ENCODE results near the gene SNORC.
"Not testable (repeated sequence)": the region's sequence is repeated elsewhere in the genome, so short reads cannot be mapped to it uniquely, and the experiment has no call there.

SNORC gene

DNA sequence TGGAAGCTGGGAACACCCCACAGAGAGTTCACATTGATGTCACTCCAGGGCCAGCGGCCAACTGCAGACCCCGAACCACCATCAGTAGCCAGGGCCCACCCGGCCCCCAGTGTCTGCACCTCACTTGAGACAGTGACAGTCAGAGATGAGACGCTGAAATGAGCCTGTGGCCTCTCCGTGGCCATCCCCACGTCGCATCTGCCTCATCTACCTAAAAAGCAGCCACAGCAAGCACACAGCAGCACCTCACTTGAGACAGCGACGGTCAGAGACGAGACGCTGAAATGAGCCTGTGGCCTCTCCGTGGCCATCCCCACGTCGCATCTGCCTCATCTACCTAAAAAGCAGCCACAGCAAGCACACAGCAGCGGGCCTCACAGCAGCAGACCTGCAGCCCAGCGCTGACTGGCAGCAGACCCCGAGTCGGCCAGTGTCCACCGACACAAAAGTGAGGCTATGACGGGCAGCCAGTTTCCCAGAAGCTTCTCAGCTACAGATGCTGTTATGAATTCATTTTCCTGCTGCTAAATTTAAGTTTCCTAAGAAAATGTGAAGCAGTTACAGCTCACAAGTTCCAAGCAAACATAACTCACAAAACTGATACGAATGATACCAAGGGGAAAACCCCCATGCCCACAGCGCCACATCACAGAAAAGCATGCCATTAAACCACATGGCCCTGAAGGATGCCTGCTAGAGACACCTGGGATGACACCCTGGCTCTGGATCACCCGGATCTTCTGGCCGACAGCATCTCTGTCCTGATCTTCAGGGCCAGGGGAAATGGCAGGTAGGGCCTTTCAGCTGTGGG is 27.7 kb downstream of the SNORC start:
- DNase-seq, result no peak

DNA sequence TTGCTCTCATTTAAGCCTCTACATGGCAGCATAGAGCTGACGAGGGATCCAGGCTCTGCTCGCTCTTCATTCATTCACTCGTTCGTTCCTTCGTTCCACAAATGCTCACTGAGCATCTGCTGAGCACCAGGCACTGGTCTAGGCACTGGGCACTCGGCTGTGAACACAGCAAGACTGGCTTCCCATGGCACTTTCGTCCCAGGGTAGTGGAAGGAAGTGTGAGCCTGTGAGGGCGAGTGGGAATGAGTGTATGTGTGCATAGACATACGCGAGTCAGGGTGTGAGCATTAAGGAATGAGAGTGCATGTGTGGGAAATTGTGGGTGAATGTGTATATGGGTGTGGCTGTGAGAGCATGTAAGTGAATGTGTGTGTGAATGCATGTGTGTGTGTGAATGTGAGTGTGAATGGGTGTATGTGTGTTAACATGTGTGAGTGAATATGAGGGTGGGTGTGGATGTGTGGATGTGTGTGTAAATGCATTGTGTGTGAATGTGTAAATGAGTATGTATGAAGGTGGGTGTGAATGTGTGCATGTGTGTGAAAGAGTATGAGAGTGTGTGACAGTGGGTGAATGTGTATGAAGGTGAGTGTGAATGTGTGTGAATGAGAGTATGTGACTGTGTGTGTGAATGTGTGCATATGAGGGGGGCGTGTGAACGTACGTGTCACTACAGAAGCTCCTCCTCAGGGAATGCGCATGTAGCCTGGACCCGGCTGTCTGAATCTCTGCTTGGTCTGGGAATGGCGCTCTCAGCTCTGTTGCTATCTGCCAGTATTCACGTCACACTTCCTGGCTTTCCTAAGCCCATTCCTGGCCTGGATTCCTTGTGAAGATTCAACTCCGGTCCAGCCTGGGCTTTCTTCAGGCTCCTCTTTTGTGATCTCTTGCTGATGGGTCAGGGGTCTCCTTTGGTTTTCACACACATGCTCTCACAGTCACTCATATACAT is 28.8 kb downstream of the SNORC start:
- DNase-seq, result no peak

DNA sequence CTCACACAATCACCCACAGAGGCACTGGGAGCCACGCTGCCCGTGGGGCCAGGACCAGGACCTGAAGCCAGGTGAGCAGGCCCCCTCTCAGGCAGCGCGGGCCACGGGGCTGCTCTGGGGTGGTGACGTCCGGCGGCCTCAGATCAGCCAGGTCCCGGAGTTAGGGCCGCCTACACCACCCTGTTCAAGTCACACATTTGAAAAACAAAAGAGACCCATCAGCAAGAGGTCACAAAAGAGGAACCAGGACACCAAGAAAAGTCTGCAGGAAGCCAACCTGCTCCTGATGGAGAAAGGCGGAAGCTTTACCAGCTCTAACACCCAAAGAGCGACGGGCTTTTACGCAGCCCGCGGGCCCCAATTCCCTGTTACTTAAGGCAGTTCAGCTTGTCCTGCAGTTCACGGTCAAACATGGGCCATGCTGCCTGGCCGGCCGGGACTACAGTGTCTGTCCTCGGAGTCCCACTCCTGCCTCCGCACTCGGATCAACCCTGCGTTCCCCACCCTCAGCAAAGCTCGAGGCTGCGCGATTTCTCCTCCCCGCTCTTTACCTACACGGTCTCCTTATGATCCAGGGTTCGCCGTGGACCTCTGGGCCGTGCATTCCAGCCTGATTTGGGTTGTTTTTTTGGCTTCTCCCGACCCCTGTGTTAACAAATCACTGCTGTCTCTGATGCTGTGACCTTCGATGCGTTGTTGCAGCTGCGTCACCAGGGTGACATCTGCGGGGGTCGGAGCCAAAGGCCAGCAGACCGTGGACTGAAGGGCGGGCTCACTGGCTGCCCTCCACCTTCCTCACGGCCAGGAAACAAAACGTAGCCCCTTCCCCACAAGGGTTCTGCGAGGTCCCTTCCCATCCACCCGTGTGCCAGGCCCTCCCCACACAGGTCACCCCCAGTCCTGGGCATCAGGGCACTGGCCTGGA is 31.0 kb downstream of the SNORC start:
- no peak for DNase-seq

DNA sequence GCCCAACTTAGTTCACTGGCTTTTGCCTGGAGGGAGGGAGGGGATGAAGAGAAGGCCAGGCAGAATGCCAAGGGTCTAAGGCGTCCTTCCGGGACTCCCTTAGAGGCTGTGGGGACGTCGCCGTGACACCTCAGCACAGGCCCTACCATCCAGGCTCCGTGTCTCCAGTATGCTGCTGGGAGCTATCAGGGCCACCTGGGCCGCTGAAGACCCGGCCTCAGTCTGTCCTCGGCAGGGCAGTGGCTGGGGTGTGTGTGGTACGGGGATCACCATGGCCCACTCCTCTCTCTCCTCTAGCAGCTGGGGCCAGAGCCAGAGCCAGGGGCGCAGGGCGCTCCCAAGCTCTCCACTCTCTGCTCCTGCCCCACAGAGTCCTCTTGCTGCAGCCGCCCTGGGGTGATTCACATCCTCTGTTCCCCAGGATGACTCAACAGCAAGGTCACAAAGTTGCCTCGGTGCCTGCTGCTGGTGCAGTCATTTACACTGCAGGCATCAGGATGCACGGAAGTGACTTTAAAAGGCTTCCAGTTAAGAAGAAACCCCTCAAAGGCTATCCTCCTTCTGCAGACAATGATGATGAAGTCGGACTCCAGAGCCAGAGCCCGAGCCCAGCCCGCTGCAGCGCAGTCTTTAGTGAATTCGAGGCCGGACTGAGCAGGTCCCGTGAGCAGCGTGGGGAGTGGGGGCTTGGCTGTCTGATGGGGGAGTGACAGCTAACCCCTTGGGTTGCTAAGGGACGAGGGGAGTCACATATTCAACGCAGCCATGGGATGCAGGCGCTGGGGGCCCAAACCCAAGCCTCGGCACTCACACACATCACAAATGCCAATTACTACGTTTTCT is 31.9 kb downstream of the SNORC start:
- DNase-seq, result no peak

DNA sequence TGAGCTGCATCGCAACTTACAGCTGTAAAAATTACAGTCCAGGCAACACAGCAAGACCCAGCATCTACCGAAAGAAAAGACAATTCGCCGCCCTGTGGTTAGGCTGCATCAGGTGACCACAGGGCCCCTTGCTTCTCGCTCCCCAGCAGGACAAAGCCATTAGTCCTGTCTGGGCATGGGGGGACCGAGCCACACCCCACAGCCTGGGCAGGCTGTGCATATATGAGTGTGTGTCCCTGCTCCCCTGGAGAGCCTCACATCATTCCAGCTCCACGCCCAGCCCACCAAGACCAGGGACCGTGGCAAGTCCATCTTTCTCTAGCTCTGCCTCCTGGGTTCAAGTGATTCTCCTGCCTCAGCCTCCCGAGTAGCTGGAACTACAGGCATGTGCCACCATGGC is 33.9 kb downstream of the SNORC start:
- no peak for DNase-seq

DNA sequence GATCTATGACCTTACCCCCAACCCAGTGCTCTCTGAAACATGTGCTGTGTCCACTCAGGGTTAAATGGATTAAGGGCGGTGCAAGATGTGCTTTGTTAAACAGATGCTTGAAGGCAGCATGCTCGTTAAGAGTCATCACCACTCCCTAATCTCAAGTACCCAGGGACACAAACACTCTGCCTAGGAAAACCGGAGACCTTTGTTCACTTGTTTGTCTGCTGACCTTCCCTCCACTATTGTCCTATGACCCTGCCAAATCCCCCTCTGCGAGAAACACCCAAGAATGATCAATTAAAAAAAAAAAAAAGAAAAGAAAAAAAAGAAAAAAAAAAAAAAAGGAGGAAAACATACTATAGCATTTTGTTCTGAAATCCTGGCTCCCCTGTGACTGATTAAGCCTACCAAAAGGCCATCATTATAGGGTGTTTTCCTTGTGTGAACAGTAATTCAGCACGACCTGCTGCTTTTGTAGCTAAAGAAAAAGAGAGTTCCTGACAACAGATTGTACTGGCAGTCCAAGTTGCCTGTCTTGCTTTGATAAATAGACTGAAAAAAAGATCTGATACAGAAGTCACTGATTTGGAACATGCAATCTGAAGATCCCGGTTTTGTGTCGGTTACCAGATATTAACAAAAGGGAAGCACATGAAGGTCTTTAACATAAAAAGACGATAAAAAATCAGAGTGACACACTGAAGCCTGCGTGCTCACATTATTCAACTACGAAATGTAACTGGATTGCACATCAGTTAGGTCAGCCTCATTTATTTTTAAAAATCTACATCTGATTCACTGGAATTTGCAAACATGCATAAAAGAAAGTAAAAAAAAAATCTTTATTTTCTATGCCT is 37.0 kb downstream of the SNORC start:
- not testable (repeated sequence) for DNase-seq

DNA sequence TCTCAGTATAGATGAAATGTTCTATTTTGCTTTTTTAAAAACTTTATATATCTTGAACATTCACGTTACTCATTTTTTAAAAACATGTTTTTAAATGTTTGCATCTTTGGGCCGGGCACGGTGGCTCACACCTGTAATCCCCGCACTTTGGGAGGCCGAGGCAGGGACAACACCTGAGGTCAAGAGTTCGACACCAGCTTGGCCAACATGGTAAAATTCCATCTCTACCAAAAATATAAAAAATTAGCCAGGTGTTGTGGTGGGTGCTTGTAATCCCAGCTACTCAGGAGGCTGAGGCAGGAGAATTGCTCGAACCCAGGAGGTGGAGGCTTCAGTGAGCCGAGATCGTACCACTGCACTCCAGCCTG is 37.6 kb downstream of the SNORC start:
- DNase-seq, result not testable (repeated sequence)

DNA sequence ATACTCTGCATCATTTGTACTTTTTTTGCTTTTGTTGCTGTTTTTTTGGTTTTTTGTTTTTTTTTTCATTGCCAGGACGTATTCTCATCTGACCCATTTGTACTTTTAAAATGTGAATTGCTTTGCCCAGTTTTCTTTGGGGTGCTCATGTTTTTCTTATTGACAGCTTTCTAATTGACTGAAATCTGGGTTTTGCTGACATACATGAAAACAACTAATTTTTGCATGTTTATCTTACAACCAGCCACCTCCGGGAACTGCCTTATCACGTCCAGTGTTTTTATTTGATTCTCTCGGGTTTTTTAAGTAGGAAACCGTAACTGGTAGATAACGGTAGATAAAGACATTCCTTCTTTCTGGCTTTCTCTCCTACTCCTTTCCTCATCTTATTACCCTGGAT is 38.6 kb downstream of the SNORC start:
- DNase-seq, result no peak

DNA sequence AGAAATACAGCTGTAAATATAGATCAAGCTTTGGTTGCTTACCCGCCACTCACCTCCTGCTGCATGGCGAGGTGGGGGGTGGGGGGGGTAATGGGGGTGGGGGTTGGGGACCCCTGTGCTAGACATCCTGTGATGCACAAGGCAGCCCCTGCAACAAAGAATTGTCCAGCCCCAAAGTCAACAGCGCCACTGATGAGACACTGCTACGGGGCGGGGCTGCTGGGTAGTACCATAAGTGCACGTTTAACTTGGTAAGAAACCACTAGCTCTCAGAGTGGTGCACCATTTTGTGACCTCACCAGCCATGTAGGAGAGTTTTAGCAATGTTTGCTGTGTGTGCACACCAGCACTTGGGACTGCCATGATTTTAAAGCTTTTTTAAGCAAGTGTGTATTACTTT is 40.3 kb downstream of the SNORC start:
- DNase-seq, result no peak

DNA sequence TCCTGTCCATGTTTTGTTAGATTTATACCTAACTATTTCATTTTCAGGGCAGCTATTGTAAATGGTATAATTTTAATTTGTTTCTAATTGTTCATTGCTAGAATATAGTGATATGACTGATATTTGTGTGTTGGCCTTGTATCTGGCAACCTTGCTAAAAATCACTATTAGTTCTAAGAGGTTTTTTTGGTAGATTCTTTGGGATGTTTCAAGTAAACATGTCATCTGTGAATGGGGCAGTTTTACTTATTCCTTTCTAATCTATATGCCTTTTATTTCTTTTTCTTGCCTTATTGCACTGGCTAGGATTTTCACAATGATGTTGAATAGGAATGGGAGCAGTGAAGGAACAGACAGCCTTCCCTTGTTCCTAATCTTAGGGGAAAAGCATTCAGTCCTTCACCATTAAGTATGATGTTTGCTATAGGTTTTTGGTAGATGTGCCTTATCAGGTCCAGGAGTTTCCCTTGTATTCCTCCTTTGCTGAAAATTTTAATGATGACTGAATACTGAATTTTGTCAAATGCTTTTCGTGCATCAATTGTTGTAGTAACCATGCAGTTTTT is 41.7 kb downstream of the SNORC start:
- DNase-seq, result no peak

DNA sequence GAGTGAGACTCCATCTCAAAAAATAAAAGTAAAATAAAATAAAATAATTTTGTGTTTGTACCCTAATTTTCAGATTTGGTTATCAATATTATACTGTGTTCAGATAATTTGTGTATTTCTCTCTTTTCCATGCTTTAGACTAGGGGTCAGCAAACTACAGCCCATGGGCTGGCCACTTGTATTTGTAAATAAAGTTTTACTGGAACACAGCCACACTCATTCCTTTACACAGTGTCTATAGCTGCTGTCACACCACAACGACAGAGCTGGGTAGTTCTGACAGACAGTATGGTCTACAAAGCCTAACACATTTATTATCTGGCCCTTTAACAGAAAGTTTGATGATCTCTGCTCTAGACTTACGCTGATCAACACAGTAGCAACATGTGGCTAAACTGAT is 43.8 kb downstream of the SNORC start:
- no peak for DNase-seq

DNA sequence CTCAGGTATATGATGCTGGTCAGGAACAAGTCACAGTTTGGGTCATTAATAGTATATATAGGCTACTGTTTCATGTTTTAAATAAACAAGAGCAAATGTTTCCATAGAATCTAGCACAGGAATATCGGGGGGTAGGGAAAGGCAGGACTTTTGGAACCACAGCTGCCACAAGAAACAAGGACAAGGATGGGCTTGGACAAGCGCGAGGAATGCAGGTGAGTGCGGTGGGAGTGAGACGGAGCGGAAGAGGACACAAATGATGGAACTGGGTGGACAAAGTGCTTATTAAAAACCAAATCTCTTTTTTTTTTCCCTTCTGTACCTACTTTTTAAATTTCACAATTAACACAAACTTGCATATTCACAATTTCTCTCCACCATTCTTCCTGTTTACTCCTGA is 49.1 kb downstream of the SNORC start:
- no peak for DNase-seq

DNA sequence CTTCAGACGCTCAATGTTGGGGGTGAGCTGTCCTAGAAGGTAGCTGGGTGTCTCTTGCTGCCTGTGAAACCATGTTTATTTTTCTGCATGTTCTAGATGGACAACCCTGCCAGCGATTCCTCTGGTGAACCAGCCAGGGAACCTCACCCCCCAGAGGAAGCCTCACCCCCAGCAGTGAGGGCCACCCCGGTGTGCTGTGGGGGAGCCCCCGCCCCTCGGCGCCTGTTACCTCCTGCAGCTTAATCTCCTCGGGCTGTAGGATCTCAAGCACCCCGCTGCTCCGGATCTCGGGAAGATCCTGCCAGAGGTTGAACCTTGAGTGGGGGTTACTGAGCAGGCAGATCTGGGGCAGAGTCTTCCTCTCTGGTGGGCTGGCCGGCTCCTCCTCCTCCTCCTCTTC is 50.0 kb downstream of the SNORC start:
- DNase-seq, result no peak

DNA sequence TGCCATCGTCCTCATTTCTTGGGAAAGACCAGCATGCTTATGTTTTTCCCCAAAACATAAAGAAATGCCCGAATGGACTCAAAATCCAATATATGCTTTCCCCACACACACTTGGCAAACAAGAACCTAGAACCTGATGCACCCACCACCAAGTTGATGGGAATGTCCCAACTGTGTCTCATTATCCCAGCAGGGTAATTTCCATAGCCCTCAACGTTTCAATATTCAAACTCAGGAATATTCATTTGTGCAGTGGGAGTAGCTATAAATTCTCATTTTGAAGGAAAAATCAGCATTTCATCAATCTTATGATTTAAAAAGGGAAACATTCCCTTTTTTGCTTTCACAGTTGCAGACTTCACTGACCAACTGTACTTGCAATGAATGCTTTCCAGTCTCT is 50.7 kb downstream of the SNORC start:
- DNase-seq, result no peak

DNA sequence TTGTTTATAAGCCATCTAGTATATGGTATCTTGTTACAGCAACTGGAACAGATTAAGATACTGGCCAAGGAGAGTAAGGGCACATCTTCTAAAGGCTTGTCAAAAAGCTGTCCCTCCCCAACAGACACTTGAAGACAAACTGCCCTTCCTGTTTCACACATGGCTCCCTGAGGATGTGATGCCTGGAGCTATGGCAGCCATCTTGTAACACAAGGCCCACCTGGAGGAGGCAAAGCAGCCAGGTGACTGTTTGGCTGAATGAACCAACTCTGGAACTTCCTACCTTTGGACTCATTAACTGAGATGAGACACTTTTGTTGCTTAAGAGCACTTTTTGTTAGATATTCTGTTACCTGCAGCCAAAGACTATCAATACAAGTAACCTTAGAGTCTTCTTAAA is 54.4 kb downstream of the SNORC start:
- DNase-seq, result no peak

DNA sequence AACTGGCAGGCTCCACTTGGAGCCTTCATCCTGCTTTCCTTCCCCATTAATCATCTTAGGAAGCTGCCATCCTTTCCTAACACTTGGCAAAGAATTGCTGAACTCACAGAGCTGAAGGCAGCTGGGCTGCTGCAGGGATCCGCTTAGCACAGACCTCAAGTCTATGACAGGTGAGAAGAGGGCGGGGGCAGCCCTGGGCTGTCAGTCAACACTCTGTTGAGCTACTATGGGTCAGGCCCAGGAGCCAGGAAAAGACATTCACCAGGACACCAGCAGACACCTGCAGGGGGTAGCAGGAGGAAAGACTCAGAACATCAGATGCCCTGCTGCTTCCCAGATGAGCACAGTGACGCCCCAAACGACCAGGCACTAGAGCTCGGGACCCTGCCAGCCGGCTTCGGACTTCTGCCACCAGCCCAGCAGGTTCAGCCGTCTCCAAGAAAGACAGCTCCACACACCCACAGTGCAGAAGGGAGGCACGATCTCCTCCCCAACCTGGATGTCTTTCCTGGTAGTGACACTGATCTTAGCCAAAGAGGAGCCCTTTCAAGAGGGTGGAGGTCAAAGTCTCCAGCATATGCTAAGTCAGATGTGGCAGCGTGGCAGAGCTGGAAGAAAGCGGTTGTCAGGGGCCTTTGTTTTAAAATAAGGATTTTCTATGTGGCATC is 55.2 kb downstream of the SNORC start:
- no peak for DNase-seq

DNA sequence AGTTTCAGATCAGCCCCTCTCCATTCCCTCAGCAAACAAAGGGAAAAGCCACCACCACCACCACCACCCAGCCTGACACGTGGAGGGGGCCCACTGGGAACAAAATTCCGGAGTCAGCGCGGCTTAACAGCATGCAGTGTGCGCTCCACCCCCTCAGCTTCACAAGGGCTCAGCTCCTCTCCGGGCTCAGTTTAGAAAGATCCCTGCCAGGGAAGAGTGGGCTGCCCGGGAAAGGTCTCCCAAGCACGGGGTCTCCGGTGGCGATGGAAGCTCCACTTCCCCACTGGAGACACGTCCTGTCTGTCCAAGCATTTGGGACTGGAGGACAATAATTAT is 55.7 kb downstream of the SNORC start:
- DNase-seq, result no peak

DNA sequence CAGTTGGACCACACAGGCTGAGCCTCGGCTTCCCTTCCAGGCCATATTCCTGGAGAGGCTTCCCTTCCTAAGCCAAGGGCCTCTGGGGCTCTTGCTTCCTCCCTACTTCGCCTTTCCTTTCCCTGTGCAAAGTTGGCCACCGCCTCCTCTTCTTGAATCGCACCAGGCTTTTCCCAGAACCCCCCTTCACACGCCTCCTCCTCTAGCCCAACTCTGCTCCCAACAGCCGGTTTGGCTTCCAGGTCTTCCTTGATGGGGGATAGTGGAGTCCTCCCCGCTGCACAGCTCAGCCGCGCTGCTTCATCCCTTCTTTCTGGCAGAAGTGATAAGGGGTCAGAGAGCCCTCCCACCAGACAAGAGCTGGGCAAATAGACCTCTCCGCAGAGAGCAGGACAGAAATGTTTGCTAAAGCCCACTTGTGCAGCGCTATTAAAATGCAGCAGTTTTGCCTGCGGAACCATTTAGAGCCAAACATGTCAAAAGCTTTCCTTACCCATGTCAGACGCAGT is 56.4 kb downstream of the SNORC start:
- DNase-seq, result no peak

DNA sequence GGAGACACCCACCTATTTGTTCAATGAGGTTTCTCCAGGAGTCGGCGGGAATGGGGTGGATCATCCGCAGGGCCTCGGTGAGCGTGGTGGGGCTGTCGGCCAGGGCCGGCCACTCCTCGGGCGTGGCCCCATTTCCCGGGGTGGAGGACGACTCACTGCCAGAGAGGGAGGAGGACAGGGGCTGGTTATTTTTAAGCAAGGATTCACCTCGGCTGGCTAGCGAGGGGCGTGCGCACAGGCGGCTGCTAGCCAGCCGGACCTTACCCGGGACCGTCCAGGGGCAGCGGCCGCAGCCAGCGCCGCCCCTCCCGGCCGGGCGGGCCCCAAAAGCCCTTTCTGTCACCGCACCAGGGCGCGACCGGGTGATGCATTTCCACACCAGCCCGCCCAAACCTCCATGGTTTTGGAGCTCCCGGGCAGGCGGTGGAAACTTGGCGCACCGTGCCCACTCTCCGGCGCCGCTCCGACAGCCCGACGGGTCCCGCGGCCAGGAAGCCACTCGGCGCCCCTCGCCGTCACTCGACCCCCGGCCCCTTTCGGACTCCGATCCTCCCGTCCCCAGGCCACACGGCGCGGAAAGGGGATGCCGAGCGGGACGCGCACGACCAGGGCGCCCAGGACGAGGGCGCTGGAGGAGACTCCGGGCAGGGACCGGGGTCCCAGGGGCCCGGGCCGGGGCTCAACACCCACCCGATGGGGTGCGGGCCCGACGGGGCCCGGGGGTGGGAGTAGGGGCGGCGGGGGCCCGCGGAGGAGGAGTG is 57.1 kb downstream of the SNORC start:
- DNase-seq, result no peak

All from NCI-H526 treated with DMSO at 0.1 percent for 48 hours (cell line).